Suppressor macrophage (primary cell): ENCODE measurements around the gene KRTAP4-9.
"Not testable (repeated sequence)": the region's sequence is repeated elsewhere in the genome, so short reads cannot be mapped to it uniquely, and the experiment has no call there.

Source experiments
- DNase-seq, 4 experiments: peaks; one replicate each; pipeline ENCODE4 v3.0.0-alpha.2; 2020 to 2022

Gene KRTAP4-9

DNA sequence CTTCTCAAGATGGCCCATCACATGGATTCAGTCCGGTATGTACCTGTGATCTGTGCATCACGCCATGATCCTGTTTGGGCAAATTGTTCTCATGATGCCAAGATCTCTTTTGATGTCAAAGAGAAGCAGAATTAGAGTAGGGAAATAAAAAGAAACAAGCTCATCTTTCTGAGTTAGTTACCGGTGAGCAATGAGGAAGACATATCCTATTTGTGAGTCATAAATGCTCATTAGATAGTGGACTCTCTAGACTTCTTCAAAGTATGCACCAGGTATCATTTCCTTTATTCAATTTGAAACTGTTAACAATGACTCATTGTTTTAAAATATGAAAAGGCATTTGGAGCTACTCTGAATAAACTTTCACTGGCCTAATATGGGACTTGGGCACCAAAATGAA, 26.8 kb downstream of the KRTAP4-9 start:
- no peak for DNase-seq

DNA sequence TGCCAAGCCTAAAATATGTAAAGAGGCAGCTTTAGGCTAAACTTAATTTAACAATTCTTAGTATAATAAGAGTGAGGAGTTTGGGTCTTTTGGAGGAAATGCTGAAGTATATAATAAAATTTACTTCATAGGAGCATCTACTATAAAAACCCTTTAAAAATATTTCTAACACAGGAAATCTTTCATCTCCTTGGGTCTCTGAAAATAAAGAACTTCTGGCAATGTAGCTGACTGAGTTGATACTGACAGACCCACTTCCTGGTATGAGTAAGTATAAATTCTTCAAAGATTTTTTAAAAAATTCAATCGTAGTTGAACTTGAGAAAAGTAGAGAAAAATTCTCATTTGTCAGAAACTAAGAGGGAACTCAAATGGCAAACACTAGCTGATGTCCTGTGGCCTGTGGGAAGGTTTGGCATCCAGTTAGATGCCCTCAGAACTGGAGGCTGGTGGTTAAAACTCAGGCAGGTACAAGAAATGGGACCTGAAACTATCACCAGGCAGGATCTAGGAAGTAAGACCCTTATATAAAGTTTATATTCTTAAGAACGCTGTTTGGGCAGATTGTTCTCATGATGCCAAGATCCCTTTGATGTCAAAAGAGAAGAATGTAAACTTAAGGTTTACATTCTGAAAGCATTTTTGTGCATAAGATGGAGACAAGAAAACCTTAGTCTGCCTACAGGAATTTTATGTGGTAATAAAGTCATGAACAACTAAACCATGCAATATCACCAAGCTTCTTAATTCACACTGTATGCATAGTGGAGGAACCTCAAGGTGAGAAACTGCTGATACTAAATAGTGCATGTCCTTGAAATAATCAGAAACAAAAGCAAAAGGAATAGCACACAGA, 28.9 kb downstream of the KRTAP4-9 start:
- no peak for DNase-seq

DNA sequence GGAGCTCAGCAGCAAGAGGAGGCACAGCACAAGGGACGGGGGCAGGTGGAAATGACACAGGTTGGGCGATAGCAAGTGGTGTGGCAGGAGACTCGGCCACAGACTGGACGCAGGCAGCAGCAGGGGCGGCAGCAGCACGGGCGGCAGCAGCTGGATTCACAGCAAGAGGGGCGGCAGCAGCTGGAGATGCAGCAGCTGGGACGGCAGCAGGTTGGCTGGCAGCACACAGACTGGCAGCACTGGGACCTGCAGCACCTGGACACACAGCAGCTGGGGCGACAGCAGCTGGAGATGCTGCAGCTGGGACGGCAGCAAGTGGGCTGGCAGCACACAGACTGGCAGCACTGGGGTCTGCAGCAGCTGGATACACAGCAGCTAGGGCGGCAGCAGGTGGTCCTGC, 34.7 kb downstream of the KRTAP4-9 start:
- not testable (repeated sequence) for DNase-seq

DNA sequence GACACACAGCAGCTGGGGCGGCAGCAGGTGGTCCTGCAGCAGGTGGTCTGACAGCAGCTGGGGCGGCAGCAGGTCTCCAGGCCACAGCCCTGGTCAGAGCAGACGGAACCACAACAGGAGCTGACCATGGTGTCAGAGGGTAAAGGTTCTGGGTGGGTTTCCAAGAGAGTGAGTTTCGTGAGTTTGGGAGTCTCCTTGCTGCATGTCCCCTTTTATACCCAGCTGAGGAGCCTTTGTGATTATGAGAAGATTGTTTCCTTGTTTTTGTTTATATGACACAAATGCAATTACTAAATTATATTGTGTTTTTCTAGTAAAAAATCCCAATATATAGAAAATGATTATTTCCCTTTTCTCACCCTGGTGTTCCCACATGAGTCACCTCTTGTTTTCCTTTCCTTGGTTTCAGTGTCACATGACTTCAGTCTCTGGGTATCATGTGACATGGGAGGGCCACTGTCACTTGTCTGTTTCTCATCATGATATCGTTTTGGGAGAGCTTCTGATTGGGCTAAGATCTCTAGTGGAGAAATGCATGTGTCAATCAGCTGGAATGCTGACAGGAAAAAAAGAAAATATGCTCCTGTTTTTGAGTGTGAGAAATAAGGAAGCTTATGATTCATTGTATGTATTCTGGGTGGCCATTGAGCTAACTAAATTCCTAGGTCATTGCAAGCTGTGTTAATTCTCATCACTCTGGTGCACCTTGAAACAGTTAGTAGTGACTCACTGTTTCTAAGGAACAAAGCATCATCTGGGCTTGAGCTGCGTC, 35.4 kb downstream of the KRTAP4-9 start, which contains the start of gene KRTAP4-6:
KRTAP4-6 (minus strand) TSS at position 185 of the 772 bp plus-strand sequence; CDS start at position 128, 57 bp downstream.
- DNase-seq, result peak; percentile 20 to 49 (median 32)

DNA sequence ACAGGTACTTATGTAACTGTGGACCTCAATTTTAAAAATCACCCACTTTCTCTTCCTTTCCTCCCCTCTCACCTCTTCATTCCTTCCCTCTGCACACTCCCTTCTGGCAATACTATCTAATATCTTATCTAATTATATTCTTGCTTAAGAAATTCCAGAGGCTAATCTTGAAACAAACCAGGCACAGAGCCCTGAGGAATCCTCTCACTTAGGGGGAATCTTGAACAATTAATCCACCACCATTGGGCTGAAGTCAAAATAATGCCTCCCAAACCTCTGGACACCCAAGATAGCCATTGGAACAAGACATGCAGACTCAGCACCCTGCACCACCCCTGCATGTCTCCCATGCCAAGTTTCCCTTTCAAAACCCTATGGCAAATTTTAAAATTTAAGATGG, 36.2 kb downstream of the KRTAP4-9 start:
- DNase-seq, result no peak

DNA sequence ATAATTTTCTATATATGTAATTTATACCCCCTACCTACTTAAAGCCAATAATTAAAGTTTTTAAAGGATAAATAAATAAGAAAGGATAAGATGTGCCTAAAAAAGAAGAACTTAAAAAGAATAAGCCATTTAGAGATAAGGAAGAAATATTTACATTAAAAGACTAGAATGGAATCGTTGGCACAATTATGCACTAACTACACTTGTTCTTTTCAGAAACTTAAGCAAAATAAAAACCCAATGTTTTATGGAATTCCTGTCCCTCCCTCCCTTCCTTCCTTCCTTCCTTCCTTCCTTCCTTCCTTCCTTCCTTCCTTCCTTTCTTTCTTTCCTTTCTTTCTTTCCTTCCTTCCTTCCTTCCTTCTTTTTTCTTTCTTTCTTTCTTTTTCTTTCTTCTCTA, 39.7 kb downstream of the KRTAP4-9 start:
- DNase-seq, result no peak

DNA sequence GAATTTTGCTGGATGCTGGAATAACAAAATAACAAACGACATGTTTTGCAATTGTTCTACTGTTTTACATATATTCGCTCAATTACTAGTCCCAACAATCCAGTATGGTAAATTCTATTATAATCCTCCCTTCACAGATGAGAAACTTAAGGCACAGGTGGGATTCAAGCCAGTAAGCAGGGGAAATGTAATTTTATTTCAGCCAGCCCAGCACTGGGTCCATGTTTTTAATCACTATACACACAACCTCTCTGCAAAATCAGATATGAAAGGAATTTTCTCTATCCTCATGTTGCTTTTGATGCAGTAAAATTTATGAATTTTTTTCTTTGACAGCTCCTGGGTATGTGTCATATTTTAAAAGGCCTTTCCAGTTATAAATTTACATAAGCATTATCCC, 40.1 kb downstream of the KRTAP4-9 start:
- no peak for DNase-seq

DNA sequence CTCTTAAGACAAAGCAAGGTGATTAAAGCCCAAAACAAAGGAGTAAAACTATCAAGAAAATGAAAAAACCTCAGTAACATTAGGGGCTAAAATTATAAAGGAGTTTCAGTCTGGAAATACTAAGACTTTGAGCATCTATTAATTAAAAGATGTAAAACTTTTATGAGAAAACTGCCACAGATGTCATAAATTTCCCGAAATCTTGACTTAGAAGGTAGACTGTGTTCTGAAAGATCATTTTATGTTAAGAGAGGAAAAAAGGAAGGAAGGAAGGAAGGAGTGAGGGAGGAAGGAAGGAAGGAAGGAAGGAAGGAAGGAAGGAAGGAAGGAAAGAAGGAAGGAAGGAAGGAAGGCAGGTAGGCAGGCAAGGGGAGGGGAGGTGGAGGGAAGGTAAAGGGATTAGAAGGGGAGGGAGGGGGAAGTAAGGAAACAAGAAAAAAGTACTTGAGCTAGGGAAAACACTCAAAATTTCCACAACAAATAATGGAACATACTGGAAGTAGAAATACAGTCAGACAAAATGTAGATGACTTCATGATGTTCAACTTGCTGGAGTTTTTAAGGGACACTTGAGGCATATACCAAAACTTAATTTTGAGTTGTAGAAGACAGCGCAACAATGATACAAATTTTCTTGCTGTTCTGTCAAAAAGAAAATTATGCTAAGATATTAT, 42.5 kb downstream of the KRTAP4-9 start:
- DNase-seq, result no peak

DNA sequence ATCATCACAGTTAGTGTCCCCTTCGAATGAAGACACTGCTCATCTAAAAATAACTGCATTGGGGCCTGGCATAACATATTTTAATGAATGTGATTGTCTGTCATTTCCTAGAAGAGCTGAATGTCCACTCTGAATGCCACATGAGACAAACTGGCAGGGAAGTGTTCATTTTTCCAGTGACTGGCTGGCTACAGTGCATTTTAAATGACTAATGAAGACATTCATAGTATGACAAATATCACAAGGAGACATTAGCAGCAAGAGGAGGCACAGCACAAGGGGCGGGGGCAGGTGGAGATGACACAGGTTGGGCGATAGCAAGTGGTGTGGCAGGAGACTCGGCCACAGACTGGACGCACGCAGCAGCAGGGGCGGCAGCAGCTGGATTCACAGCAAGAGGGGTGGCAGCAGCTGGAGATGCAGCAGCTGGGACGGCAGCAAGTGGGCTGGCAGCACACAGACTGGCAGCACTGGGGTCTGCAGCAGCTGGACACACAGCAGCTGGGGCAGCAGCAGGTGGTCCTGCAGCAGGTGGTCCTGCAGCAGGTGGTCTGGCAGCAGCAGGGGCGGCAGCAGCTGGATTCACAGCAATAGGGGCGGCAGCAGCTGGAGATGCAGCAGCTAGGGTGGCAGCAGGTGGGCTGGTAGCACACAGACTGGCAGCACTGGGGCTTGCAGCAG, 43.9 kb downstream of the KRTAP4-9 start:
- DNase-seq, result not testable (repeated sequence)

DNA sequence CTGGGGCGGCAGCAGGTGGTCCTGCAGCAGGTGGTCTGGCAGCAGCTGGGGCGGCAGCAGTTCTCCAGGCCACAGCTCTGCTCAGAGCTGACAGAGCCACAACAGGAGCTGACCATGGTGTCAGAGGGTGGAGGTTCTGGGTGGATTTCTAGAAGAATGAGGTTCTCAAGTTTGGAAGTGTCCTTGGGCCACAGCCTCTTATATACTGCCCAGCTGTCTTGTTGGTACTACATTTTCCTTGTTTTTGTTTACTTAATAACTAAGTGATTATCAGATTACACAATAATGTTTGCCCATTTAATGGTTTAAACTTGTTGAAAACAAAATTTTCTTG, 44.4 kb downstream of the KRTAP4-9 start, which contains the start of gene KRTAP4-5:
KRTAP4-5 (minus strand) TSS at position 174 of the 334 bp plus-strand sequence; CDS start at position 116, 58 bp downstream.
- no peak for DNase-seq

DNA sequence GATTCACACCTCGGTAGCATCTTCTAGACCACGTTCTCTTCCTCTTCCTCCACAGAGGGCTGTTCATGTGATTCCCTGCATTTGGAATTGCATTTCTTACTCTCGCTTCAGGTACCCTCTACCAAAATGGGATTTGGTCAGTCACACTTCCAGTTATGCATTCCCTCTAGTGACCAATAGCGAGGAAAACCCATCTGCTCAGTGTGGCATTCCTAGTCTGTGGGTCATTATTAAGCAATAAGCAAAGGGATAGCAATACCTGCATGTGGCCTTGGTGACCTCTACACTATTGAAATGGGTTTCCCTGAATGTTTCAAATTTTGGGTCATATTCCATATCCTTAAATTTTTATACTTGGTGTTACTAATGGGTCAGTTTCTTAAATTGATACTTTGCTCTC, 44.8 kb downstream of the KRTAP4-9 start:
- DNase-seq, result no peak

DNA sequence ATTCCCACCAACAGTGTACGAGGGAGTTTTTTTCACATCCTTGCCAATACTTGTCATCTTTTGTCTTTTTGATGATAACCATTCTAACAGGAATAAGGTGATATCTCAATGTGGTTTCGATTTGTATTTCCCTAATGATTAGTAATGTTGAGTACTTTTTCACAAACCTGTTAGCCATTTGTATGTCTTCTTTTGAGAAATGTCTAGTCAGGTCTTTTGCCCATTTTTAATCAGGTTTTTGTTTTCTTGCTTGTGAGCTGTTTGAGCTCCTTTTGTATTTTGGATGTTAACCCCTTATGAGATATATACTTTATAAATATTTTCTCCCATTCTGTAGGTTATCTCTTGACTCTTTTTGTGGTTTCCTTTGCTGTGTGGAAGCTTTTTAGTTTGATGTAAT, 46.3 kb downstream of the KRTAP4-9 start:
- DNase-seq, result no peak

DNA sequence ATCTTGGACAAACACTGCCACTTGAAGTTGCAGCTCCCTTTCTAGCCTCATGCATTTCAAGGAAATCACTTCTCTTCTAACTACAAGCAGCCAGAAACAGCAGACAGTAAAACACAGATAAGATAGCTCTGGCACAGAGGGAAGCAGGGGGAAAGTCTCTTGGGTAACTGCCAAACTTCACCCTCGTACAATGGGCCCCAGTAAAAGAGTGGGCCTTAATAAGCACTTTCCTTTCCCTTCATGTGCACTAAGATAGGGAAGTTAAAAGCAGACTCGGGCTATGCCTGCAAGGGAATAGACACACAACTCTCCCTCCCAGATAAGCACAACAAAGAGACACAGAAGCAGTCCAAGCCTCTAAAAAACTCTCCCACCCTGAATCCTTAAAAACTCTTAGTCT, 48.7 kb downstream of the KRTAP4-9 start:
- peak; percentile 15 to 61 (median 48) for DNase-seq
